NCI-H2171 (cell line): Measurements from ENCODE around the gene GAS2L1.

Experiments
- DNase-seq: peaks from one replicate; lab custom pipeline; 2025; lab: John Stamatoyannopoulos, UW

GAS2L1 gene

GRCh38 chr22:29306175-29306834, at the start of gene GAS2L1:
Gene GAS2L1, plus strand, starts transcription at chr22:29306650. Its CDS starts 1,456 bp downstream, at chr22:29308106.
- DNase-seq = peak; percentile 65

GRCh38 chr22:29257751-29258181, 48.7 kb upstream of the GAS2L1 start:
- DNase-seq = no peak

- no peak for DNase-seq
Observed at GRCh38 chr22:29258407-29259252, 47.8 kb upstream of the GAS2L1 start.

GRCh38 chr22:29259253-29259899, 47.1 kb upstream of the GAS2L1 start:
- no peak for DNase-seq

GRCh38 chr22:29260031-29260560, 46.4 kb upstream of the GAS2L1 start:
- DNase-seq = no peak

GRCh38 chr22:29260601-29261315, 45.7 kb upstream of the GAS2L1 start:
- DNase-seq = no peak

GRCh38 chr22:29263791-29264276, 42.6 kb upstream of the GAS2L1 start:
- no peak for DNase-seq

GRCh38 chr22:29265305-29265704, 41.1 kb upstream of the GAS2L1 start:
- no peak for DNase-seq

GRCh38 chr22:29265929-29266328, 40.5 kb upstream of the GAS2L1 start:
- DNase-seq = no peak

GRCh38 chr22:29266564-29267461, 39.6 kb upstream of the GAS2L1 start:
- DNase-seq = no peak

- DNase-seq = no peak
Observed at GRCh38 chr22:29267462-29267857, 39.0 kb upstream of the GAS2L1 start.

- DNase-seq = peak; percentile 95
Observed at GRCh38 chr22:29267858-29268510, 38.5 kb upstream of the GAS2L1 start, which contains the start of the genes EWSR1 and RHBDD3. Gene EWSR1, plus strand, starts transcription at chr22:29268268. Its CDS starts 69 bp downstream, at chr22:29268337. Gene RHBDD3, minus strand, starts transcription at chr22:29267981. Its CDS starts 2,355 bp downstream, at chr22:29265626.

- DNase-seq = peak; percentile 37
Observed at GRCh38 chr22:29268511-29269229, 37.8 kb upstream of the GAS2L1 start.

- no peak for DNase-seq
Observed at GRCh38 chr22:29269230-29269604, 37.2 kb upstream of the GAS2L1 start.

- no peak for DNase-seq
Observed at GRCh38 chr22:29269731-29270474, 36.5 kb upstream of the GAS2L1 start.

GRCh38 chr22:29270475-29271271, 35.8 kb upstream of the GAS2L1 start:
- DNase-seq = no peak

- no peak for DNase-seq
Observed at GRCh38 chr22:29272624-29273023, 33.8 kb upstream of the GAS2L1 start.

- no peak for DNase-seq
Observed at GRCh38 chr22:29275167-29275566, 31.3 kb upstream of the GAS2L1 start.
